Ovary (tissue), 3 donors: Measurements from ENCODE around the gene SPEG.

Source experiments
- EP300 ChIP-seq: sonication (generic); formaldehyde crosslinking; IDR thresholded peaks from one replicate; pipeline ENCODE4 v1.6.1; 2017; ENCODE audit warnings: antibody characterized with exemption
- POLR2A ChIP-seq: fragments of 450-650 bp; IDR thresholded peaks from one replicate; pipeline ENCODE4 v1.6.1; 2017; ENCODE audit warnings: antibody characterized with exemption, mild to moderate bottlenecking, moderate library complexity
- TF ChIP-seq, protein P1 (sequence below), 3 donors: fragments of 450-650 bp in 2 of 3; fragments of 200-600 bp in 1 of 3; IDR thresholded peaks; one replicate each; pipeline versions ENCODE4 v1.5.1 to v1.8.0; 2016 to 2022; ENCODE audit warnings: antibody characterized with exemption in 3 of 3, mild to moderate bottlenecking in 1 of 3
- donor health status: DM: no; HTN: no; CAD: no.

GRCh38 chr2:219480004-219480403 lies 45.4 kb downstream of the SPEG start:
- TF ChIP-seq, protein P1, sequence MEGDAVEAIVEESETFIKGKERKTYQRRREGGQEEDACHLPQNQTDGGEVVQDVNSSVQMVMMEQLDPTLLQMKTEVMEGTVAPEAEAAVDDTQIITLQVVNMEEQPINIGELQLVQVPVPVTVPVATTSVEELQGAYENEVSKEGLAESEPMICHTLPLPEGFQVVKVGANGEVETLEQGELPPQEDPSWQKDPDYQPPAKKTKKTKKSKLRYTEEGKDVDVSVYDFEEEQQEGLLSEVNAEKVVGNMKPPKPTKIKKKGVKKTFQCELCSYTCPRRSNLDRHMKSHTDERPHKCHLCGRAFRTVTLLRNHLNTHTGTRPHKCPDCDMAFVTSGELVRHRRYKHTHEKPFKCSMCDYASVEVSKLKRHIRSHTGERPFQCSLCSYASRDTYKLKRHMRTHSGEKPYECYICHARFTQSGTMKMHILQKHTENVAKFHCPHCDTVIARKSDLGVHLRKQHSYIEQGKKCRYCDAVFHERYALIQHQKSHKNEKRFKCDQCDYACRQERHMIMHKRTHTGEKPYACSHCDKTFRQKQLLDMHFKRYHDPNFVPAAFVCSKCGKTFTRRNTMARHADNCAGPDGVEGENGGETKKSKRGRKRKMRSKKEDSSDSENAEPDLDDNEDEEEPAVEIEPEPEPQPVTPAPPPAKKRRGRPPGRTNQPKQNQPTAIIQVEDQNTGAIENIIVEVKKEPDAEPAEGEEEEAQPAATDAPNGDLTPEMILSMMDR (IDR thresholded peaks at IDR 0.05): no peak
- TF ChIP-seq POLR2A (no peak), EP300 (no peak)
